H9 (cell line): ENCODE data around the gene COQ5. TPM values are rescaled to one million over a fixed set of nuclear protein-coding genes. Genes with fewer than 3 reads are reported as not detected.

Experiments used
- DNase-seq: peaks from one replicate; pipeline ENCODE4 v3.0.0-alpha.2; 2017
- H2AFZ ChIP-seq: one replicate; pipeline ENCODE4 v1.6.1; 2013; ENCODE audit warnings: mild to moderate bottlenecking, low read length, control low read depth, moderate library complexity
- H2AK5ac ChIP-seq: 2 replicates; pipeline ENCODE4 v1.6.1; 2013; ENCODE audit warnings: low read length, control low read depth, mixed read lengths; ENCODE audit not compliant: insufficient read length
- H2BK120ac ChIP-seq: one replicate; pipeline ENCODE4 v1.6.1; 2013; ENCODE audit warnings: low read depth, mild to moderate bottlenecking, low read length, control low read depth, inconsistent platforms; ENCODE audit not compliant: poor library complexity, severe bottlenecking
- H2BK12ac ChIP-seq: 2 replicates; pipeline ENCODE4 v1.6.1; 2013; ENCODE audit warnings: low read length, control low read depth, mixed read lengths, low read depth; ENCODE audit not compliant: insufficient read length
- H2BK15ac ChIP-seq: 2 replicates; pipeline ENCODE4 v1.6.1; 2013; ENCODE audit warnings: low read depth, low read length, control low read depth
- H2BK20ac ChIP-seq: one replicate; pipeline ENCODE4 v1.6.1; 2013; ENCODE audit warnings: low read depth, mild to moderate bottlenecking, low read length, control low read depth, inconsistent platforms; ENCODE audit not compliant: poor library complexity, severe bottlenecking
- H2BK5ac ChIP-seq: 2 replicates; pipeline ENCODE4 v1.6.1; 2013; ENCODE audit warnings: low read length, control low read depth, mixed read lengths; ENCODE audit not compliant: insufficient read length
- H3K14ac ChIP-seq: 2 replicates; pipeline ENCODE4 v1.6.1; 2013; ENCODE audit warnings: low read length, control low read depth; ENCODE audit not compliant: insufficient read depth
- H3K18ac ChIP-seq: 2 replicates; pipeline ENCODE4 v1.6.1; 2013; ENCODE audit warnings: low read depth, mild to moderate bottlenecking, mixed read lengths, low read length, control low read depth; ENCODE audit not compliant: insufficient read length
- H3K23ac ChIP-seq: 2 replicates; pipeline ENCODE4 v1.6.1; 2013; ENCODE audit warnings: low read length, control low read depth, mixed read lengths, low read depth; ENCODE audit not compliant: insufficient read length
- H3K23me2 ChIP-seq: 2 replicates; pipeline ENCODE4 v1.6.1; 2013; ENCODE audit warnings: low read depth, mild to moderate bottlenecking, mixed read lengths, low read length, control low read depth; ENCODE audit not compliant: insufficient read length, poor library complexity, severe bottlenecking
- H3K27ac ChIP-seq: 2 replicates; pipeline ENCODE4 v1.5.1; 2013; ENCODE audit warnings: low read length, control low read depth, mixed read lengths, low read depth; ENCODE audit not compliant: insufficient read length
- H3K27me3 ChIP-seq: 2 replicates; pipeline ENCODE4 v1.6.1; 2013; ENCODE audit warnings: low read length, control low read depth, inconsistent platforms; ENCODE audit not compliant: insufficient read depth
- H3K4ac ChIP-seq: 2 replicates; pipeline ENCODE4 v1.6.1; 2013; ENCODE audit warnings: low read depth, mild to moderate bottlenecking, control low read depth, inconsistent platforms, low read length, moderate library complexity
- H3K4me1 ChIP-seq: 2 replicates; pipeline ENCODE4 v1.6.1; 2013; ENCODE audit warnings: low read length, control low read depth, inconsistent platforms; ENCODE audit not compliant: insufficient read depth
- H3K4me2 ChIP-seq: 2 replicates; pipeline ENCODE4 v1.6.1; 2013; ENCODE audit warnings: low read length, control low read depth, mixed read lengths; ENCODE audit not compliant: insufficient read length, insufficient read depth
- H3K56ac ChIP-seq: 2 replicates; pipeline ENCODE4 v1.6.1; 2013; ENCODE audit warnings: low read depth, mild to moderate bottlenecking, mixed read lengths, low read length, control low read depth; ENCODE audit not compliant: insufficient read length
- H3K79me1 ChIP-seq: 2 replicates; pipeline ENCODE4 v1.6.1; 2013; ENCODE audit warnings: low read depth, mild to moderate bottlenecking, moderate library complexity, low read length, control low read depth, inconsistent platforms; ENCODE audit not compliant: insufficient read depth, poor library complexity, severe bottlenecking
- H3K79me2 ChIP-seq: 2 replicates; pipeline ENCODE4 v1.6.1; 2013; ENCODE audit warnings: low read length, control low read depth, inconsistent platforms; ENCODE audit not compliant: insufficient read depth
- H3K9ac ChIP-seq: 2 replicates; pipeline ENCODE4 v1.6.1; 2013; ENCODE audit warnings: low read length, control low read depth, mixed read lengths; ENCODE audit not compliant: insufficient read length; ENCODE audit errors: extremely low read depth
- H3K9me3 ChIP-seq: one replicate; pipeline ENCODE4 v1.6.1; 2013; ENCODE audit warnings: low read depth, low read length, inconsistent platforms; ENCODE audit not compliant: control insufficient read depth
- H3T11ph ChIP-seq: one replicate; pipeline ENCODE4 v1.6.1; 2013; ENCODE audit warnings: mild to moderate bottlenecking, low read length, control low read depth, inconsistent platforms
- H4K20me1 ChIP-seq: one replicate; pipeline ENCODE4 v1.6.1; 2013; ENCODE audit not compliant: control insufficient read depth, insufficient read length, insufficient read depth
- H4K5ac ChIP-seq: 2 replicates; pipeline ENCODE4 v1.6.1; 2013; ENCODE audit warnings: low read depth, mild to moderate bottlenecking, mixed read lengths, low read length, control low read depth; ENCODE audit not compliant: insufficient read length
- H4K8ac ChIP-seq: replicated peaks from 2 replicates; pipeline ENCODE4 v1.6.1; 2013; ENCODE audit warnings: low read length, control low read depth, mixed read lengths, low read depth; ENCODE audit not compliant: insufficient read length
- H4K91ac ChIP-seq: 2 replicates; pipeline ENCODE4 v1.6.1; 2013; ENCODE audit warnings: low read depth, mild to moderate bottlenecking, moderate library complexity, mixed read lengths, low read length, control low read depth; ENCODE audit not compliant: insufficient read length
- H3K27ac Mint-ChIP-seq, 3 experiments: 2 replicates in 2 of 3; 3 replicates in 1 of 3; pipeline ENCODE4 v1.8.0; 2020 to 2021; ENCODE audit warnings: mixed read lengths in 3 of 3, mild to moderate bottlenecking in 1 of 3, moderate library complexity in 1 of 3
- H3K27me3 Mint-ChIP-seq: 2 replicates; pipeline ENCODE4 v1.8.0; 2021; ENCODE audit warnings: low read depth, mild to moderate bottlenecking, moderate library complexity, mixed read lengths
- H3K36me3 Mint-ChIP-seq, 3 experiments: 2 replicates in 2 of 3; 3 replicates in 1 of 3; pipeline ENCODE4 v1.8.0; 2020 to 2021; ENCODE audit warnings: low read depth in 3 of 3, mixed read lengths in 3 of 3; ENCODE audit not compliant: insufficient read depth in 1 of 3
- H3K4me1 Mint-ChIP-seq, 2 experiments: 2 replicates each; pipeline ENCODE4 v1.8.0; 2020; ENCODE audit warnings: mixed read lengths in 2 of 2
- H3K4me3 Mint-ChIP-seq, 2 experiments: 2 replicates in 1 of 2; 3 replicates in 1 of 2; pipeline ENCODE4 v1.8.0; 2020 to 2021; ENCODE audit warnings: mild to moderate bottlenecking in 2 of 2, mixed read lengths in 2 of 2, moderate library complexity in 1 of 2
- H3K9me3 Mint-ChIP-seq, 2 experiments: 2 replicates in 1 of 2; 3 replicates in 1 of 2; pipeline ENCODE4 v1.8.0; 2020; ENCODE audit warnings: mild to moderate bottlenecking in 2 of 2, mixed read lengths in 2 of 2, moderate library complexity in 1 of 2
- WGBS: extraction: QIAGEN DNeasy Blood & Tissue Kit; methylation state at CpG from one replicate; pipeline ENCODE4 v1.1.7; 2013; ENCODE audit warnings: missing lambda C conversion rate, low lambda C conversion rate, mixed read lengths; ENCODE audit not compliant: insufficient read length; ENCODE audit errors: extremely low coverage; 5-methylcytosine and 5-hydroxymethylcytosine counted together
- total RNA-seq: library from RNA; stranded (reverse); gene quantifications from 2 replicates; pipeline ENCODE4 v1.2.1, GENCODE V29; 2021
- TF ChIP-seq, protein P1 (sequence below): fragments of 200-600 bp; sonication (generic); conservative IDR thresholded peaks from 3 replicates; pipeline ENCODE4 v1.8.0; 2021; ENCODE audit warnings: antibody characterized with exemption, mild to moderate bottlenecking

The COQ5 gene
- total RNA-seq, 1 experiment from 2014 or later = 34.8 TPM

DNA sequence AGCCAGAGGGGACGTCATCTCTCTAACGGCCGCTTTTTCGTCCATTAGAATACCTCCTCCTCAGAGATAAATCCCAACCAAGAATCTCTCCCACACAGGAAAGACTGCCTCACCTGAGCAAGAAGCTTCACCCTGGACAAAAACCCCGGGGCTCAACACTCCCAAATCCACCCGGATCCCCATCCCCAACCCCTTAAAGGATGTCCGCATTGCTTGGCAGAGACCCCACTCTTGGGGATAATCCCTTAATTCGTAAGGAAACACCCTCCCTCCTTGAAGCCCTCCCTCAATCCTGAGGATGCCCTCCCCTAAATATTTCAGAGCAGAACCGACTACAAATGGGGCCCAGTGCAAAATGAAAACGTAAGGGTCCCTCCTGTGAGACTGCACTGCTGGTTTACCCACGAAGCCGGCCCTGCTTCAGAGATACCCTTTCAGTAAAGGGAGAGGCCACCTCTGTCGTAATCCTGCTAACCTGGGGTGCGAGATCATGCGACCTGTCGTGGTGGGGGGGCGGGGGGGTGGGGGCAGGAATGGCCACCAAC, 33.7 kb downstream of the COQ5 start:
- Histone ChIP-seq H3K56ac (no peak overlapping the region), H2BK5ac (no peak overlapping the region), H2AFZ (peak overlapping the region; percentile 19), H2BK20ac (no peak overlapping the region), H2BK12ac (no peak overlapping the region), H3T11ph (no peak overlapping the region), H2BK120ac (no peak overlapping the region), H4K91ac (no peak overlapping the region), H2BK15ac (no peak overlapping the region), H3K79me2 (peaks cover 10% of the 10 kb centered on the region; the same call in 1 of the 2 replicates), H3K4me2 (peak overlapping the region; percentile 78), H3K23ac (no peak overlapping the region), H3K4me1 (no peaks in the 10 kb centered on the region; the same call in 1 of the 2 replicates), H3K4ac (no peak overlapping the region), H4K20me1 (no peaks in the 10 kb centered on the region), H3K79me1 (peaks cover 3% of the 10 kb centered on the region), H2AK5ac (no peak overlapping the region), H3K23me2 (peaks cover 14% of the 10 kb centered on the region), H3K27ac (no peak overlapping the region), H3K14ac (peak overlapping the region; percentile 51; the same call in 1 of the 2 replicates), H3K18ac (no peak overlapping the region), H3K27me3 (no peaks in the 10 kb centered on the region), H4K5ac (no peak overlapping the region), H3K9me3 (no peaks in the 10 kb centered on the region), H4K8ac (no peak overlapping the region), H3K9ac (peak overlapping the region; percentile 49)
- WGBS = no CpG with 5 or more reads among the region's 17 CpGs
- peaks cover 26 to 30% of the 10 kb centered on the region in 2 experiments for H3K4me1 Mint-ChIP-seq
- no peaks in the 10 kb centered on the region for H3K27me3 Mint-ChIP-seq
- TF ChIP-seq, protein P1, sequence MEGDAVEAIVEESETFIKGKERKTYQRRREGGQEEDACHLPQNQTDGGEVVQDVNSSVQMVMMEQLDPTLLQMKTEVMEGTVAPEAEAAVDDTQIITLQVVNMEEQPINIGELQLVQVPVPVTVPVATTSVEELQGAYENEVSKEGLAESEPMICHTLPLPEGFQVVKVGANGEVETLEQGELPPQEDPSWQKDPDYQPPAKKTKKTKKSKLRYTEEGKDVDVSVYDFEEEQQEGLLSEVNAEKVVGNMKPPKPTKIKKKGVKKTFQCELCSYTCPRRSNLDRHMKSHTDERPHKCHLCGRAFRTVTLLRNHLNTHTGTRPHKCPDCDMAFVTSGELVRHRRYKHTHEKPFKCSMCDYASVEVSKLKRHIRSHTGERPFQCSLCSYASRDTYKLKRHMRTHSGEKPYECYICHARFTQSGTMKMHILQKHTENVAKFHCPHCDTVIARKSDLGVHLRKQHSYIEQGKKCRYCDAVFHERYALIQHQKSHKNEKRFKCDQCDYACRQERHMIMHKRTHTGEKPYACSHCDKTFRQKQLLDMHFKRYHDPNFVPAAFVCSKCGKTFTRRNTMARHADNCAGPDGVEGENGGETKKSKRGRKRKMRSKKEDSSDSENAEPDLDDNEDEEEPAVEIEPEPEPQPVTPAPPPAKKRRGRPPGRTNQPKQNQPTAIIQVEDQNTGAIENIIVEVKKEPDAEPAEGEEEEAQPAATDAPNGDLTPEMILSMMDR = no peak
- peak overlapping the region; percentile 97 to 99 for H3K4me3 Mint-ChIP-seq
- H3K27ac Mint-ChIP-seq = peak overlapping the region; percentile 91 to 96 (median 96)
- no peak for DNase-seq
- peaks cover 20 to 42% (median 32%) of the 10 kb centered on the region in 3 experiments; a peak in 6 of 7 replicates for H3K36me3 Mint-ChIP-seq
- no peaks in the 10 kb centered on the region for H3K9me3 Mint-ChIP-seq
